HG02678 (cell line): ENCODE data around the gene FERMT3.

Experiments
- ATAC-seq: cut with Tn5 transposase; IDR thresholded peaks from one replicate; pipeline ENCODE4 v1.9.1; 2021; ENCODE audit warnings: mild to moderate bottlenecking, moderate library complexity; ENCODE audit not compliant: unreplicated experiment

Gene FERMT3

GRCh38 chr11:64262271-64263002, 55.9 kb downstream of the FERMT3 start:
- no peak for ATAC-seq

- ATAC-seq = no peak
Observed at GRCh38 chr11:64263021-64263946, 56.8 kb downstream of the FERMT3 start.

- ATAC-seq = no peak
Observed at GRCh38 chr11:64263947-64264317, 57.4 kb downstream of the FERMT3 start.

GRCh38 chr11:64264371-64264852, 57.9 kb downstream of the FERMT3 start:
- ATAC-seq = no peak

- ATAC-seq = no peak
Observed at GRCh38 chr11:64265176-64266160, 58.9 kb downstream of the FERMT3 start.

- no peak for ATAC-seq
Observed at GRCh38 chr11:64266339-64266738, 59.8 kb downstream of the FERMT3 start.

GRCh38 chr11:64267207-64267945, 60.9 kb downstream of the FERMT3 start:
- no peak for ATAC-seq

GRCh38 chr11:64268025-64268892, 61.7 kb downstream of the FERMT3 start:
- ATAC-seq = no peak

- peak; percentile 6 for ATAC-seq
Observed at GRCh38 chr11:64268893-64269539, 62.5 kb downstream of the FERMT3 start.

- ATAC-seq = peak; percentile 73
Observed at GRCh38 chr11:64269540-64270220, 63.2 kb downstream of the FERMT3 start.
